ENCODE results near the gene HOXB6. TPM values are rescaled to one million over a fixed set of nuclear protein-coding genes. Genes with fewer than 3 reads are reported as not detected.

The HOXB6 gene
- total RNA-seq, 1 experiment from 2014 or later: 64.8 TPM

DNA sequence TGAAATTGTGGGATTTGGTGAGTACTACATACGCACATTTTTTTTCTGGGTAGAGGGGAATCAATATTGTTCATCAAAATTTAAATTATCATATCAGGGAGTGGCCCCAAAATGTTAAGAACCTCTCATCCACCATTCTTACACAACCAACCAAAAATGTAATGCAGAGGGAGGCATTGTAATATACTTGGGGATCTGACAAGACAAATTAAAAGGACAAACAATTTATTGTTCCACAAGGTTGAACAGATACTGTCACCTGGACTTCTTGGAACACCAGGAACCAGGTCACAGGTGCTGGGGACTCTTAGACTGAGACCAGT lies 36.0 kb upstream of the HOXB6 start:
- POLR2A ChIA-PET: interaction anchor here (1.3 kb wide), 1 partner anchor 15 kb away, joined by 8 read pairs; the partner anchor contains the start of gene HOXB9
- DNase-seq (ENCODE audit: low read depth, low spot score) (no peak), ATAC-seq (no peak)
- Histone ChIP-seq H3K4me2 (ENCODE audit: low read length) (no peak overlapping the region), H3K9me3 (ENCODE audit: control insufficient read depth in 1 of 2, insufficient read depth in 1 of 2, low read depth in 1 of 2, low read length in 2 of 2) (no peaks in the 10 kb centered on the region), H3K9ac (ENCODE audit: low read length) (no peak overlapping the region), H4K20me1 (ENCODE audit: insufficient read depth) (no peaks in the 10 kb centered on the region), H3K27me3 (ENCODE audit: insufficient read depth, low read length) (no peaks in the 10 kb centered on the region), H3K27ac (ENCODE audit: low read depth, low read length) (no peak overlapping the region), H3K36me3 (ENCODE audit: control insufficient read depth in 1 of 2, insufficient read depth in 2 of 2, low read length in 2 of 2) (peaks cover 6 to 26% of the 10 kb centered on the region in 2 experiments; a peak in 3 of 4 replicates), H3K9me2 (ENCODE audit: insufficient read depth) (no peaks in the 10 kb centered on the region), H2AFZ (ENCODE audit: low read depth, low read length, poor library complexity, severe bottlenecking) (no peak overlapping the region), H3K4me1 (ENCODE audit: control insufficient read depth in 1 of 2, insufficient read depth in 2 of 2, low read length in 2 of 2) (peaks cover 13 to 41% of the 10 kb centered on the region in 2 experiments; a peak in 3 of 4 replicates), H3K4me3 (replicated peaks in 1 of 2; ENCODE audit: low read depth in 1 of 2, low read length in 2 of 2) (no peak overlapping the region), H3K79me2 (ENCODE audit: insufficient read depth, low read length) (peaks cover 100% of the 10 kb centered on the region)
- no peak for TF ChIP-seq SP1 (IDR thresholded peaks at IDR 0.05; ENCODE audit: low read depth)
- no peak for TF ChIP-seq SRF (IDR thresholded peaks at IDR 0.05; ENCODE audit: low read depth)
- no peak for TF ChIP-seq SIN3A (IDR thresholded peaks at IDR 0.05; ENCODE audit: low read depth)
- no peak for TF ChIP-seq POLR2A (IDR thresholded peaks at IDR 0.05; ENCODE audit: borderline replicate concordance, extremely low read depth, insufficient read depth, insufficient read length)
- TF ChIP-seq EZH2phosphoT487 (IDR thresholded peaks at IDR 0.05; ENCODE audit: borderline replicate concordance): no peak
- no peak for TF ChIP-seq CEBPB (IDR thresholded peaks at IDR 0.05; ENCODE audit: low read depth)
- TF ChIP-seq CBX3 (IDR thresholded peaks at IDR 0.05; ENCODE audit: low read depth): no peak
- TF ChIP-seq YY1 (IDR thresholded peaks at IDR 0.05; ENCODE audit: extremely low read depth, insufficient replicate concordance, low read depth, low read length): no peak
- TF ChIP-seq ZFX (IDR thresholded peaks at IDR 0.05): no peak
- TF ChIP-seq FOSL1 (IDR thresholded peaks at IDR 0.05; ENCODE audit: low read depth): no peak
- TF ChIP-seq POLR2AphosphoS5 (IDR thresholded peaks at IDR 0.05; ENCODE audit: low read depth, low read length): no peak
- no peak for TF ChIP-seq ZNF274 (IDR thresholded peaks at IDR 0.05; ENCODE audit: low read depth, low read length)
- TF ChIP-seq JUND (IDR thresholded peaks at IDR 0.05): no peak
- TF ChIP-seq, protein P1, sequence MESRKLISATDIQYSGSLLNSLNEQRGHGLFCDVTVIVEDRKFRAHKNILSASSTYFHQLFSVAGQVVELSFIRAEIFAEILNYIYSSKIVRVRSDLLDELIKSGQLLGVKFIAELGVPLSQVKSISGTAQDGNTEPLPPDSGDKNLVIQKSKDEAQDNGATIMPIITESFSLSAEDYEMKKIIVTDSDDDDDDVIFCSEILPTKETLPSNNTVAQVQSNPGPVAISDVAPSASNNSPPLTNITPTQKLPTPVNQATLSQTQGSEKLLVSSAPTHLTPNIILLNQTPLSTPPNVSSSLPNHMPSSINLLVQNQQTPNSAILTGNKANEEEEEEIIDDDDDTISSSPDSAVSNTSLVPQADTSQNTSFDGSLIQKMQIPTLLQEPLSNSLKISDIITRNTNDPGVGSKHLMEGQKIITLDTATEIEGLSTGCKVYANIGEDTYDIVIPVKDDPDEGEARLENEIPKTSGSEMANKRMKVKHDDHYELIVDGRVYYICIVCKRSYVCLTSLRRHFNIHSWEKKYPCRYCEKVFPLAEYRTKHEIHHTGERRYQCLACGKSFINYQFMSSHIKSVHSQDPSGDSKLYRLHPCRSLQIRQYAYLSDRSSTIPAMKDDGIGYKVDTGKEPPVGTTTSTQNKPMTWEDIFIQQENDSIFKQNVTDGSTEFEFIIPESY (IDR thresholded peaks at IDR 0.05; ENCODE audit: extremely low read depth, insufficient replicate concordance, low read length): no peak
- no TSS peak for BruUV-seq (replicated peaks)
- CTCF ChIA-PET: interaction anchor here (0.7 to 2.7 kb wide), 2 partner anchors 15 to 238 kb away, joined by 3 to 7 read pairs; partner anchors contain the start of gene HOXB9
- RAD21 ChIA-PET (ENCODE audit: low non-redundant PET in 1 of 2, low total read pairs in 2 of 2, uncharacterized antibody in 2 of 2, unreplicated experiment in 2 of 2): no interaction called here
- intact Hi-C loops (cut with micrococcal nuclease): no loop called here
